Parathyroid adenoma (tissue), 2 donors: ENCODE data around the gene HSF5.
A peak's percentile ranks its signal among the peaks of the same experiment; 100 is the strongest.

Source experiments
- H2AFZ ChIP-seq: fragments of 300-600 bp; sonication (generic); one replicate; pipeline ENCODE4 v1.7.0; 2017; ENCODE audit warnings: antibody characterized with exemption, mild to moderate bottlenecking
- H3K27ac ChIP-seq: fragments of 300-600 bp; sonication (generic); one replicate; pipeline ENCODE4 v1.7.0; 2017
- H3K27me3 ChIP-seq: fragments of 300-600 bp; sonication (generic); one replicate; pipeline ENCODE4 v1.7.0; 2017; ENCODE audit warnings: low read length; ENCODE audit not compliant: control insufficient read depth, insufficient read depth
- H3K36me3 ChIP-seq: fragments of 300-600 bp; sonication (generic); one replicate; pipeline ENCODE4 v1.7.0; 2017; ENCODE audit warnings: low read length; ENCODE audit not compliant: control insufficient read depth, insufficient read depth
- H3K4me1 ChIP-seq: fragments of 300-600 bp; sonication (generic); one replicate; pipeline ENCODE4 v1.7.0; 2017; ENCODE audit warnings: control low read depth
- H3K4me2 ChIP-seq: fragments of 300-600 bp; sonication (generic); one replicate; pipeline ENCODE4 v1.7.0; 2017; ENCODE audit warnings: low read length
- H3K4me3 ChIP-seq: fragments of 300-600 bp; sonication (generic); one replicate; pipeline ENCODE4 v1.7.0; 2017; ENCODE audit warnings: low read depth, low read length
- H3K79me2 ChIP-seq: fragments of 300-600 bp; sonication (generic); one replicate; pipeline ENCODE4 v1.7.0; 2017; ENCODE audit warnings: control low read depth
- H3K9ac ChIP-seq: fragments of 300-600 bp; sonication (generic); one replicate; pipeline ENCODE4 v1.7.0; 2017; ENCODE audit warnings: mild to moderate bottlenecking
- H3K9me3 ChIP-seq: fragments of 300-600 bp; sonication (generic); one replicate; pipeline ENCODE4 v1.7.0; 2017; ENCODE audit warnings: low read length; ENCODE audit not compliant: control insufficient read depth
- CTCF ChIP-seq: fragments of 300-600 bp; sonication (generic); IDR thresholded peaks from one replicate; pipeline ENCODE4 v1.7.0; 2017; ENCODE audit warnings: antibody characterized with exemption, mild to moderate bottlenecking
- donor health status: primary hyperparathyroidism.

Gene HSF5

GRCh38 chr17:58416396-58416795 is 71.8 kb downstream of the HSF5 start:
- peak overlapping the region; percentile 70 for H3K4me3 ChIP-seq

GRCh38 chr17:58415371-58416055 is 72.7 kb downstream of the HSF5 start:
- H3K27ac ChIP-seq: peak overlapping the region; percentile 24
- H3K36me3 ChIP-seq: no peaks in the 10 kb centered on the region

More at GRCh38 chr17:58416396-58416795, 71.8 kb downstream of the HSF5 start:
- Histone ChIP-seq H3K27ac (no peak overlapping the region), H3K4me1 (peaks cover 7% of the 10 kb centered on the region), H3K4me2 (peak overlapping the region; percentile 70), H2AFZ (no peak overlapping the region), H3K9ac (no peak overlapping the region), H3K79me2 (peaks cover 2% of the 10 kb centered on the region), H3K27me3 (no peaks in the 10 kb centered on the region), H3K9me3 (no peaks in the 10 kb centered on the region), H3K36me3 (no peaks in the 10 kb centered on the region)
- no peak for TF ChIP-seq CTCF

GRCh38 chr17:58414596-58414997 is 73.6 kb downstream of the HSF5 start:
- peaks cover 2% of the 10 kb centered on the region for H3K79me2 ChIP-seq
- peak overlapping the region; percentile 70 for H3K4me2 ChIP-seq
- no peaks in the 10 kb centered on the region for H3K9me3 ChIP-seq
- no peaks in the 10 kb centered on the region for H3K36me3 ChIP-seq
- H3K9ac ChIP-seq: no peak overlapping the region
- H3K27me3 ChIP-seq: no peaks in the 10 kb centered on the region
- H3K4me1 ChIP-seq: peaks cover 7% of the 10 kb centered on the region
- TF ChIP-seq CTCF: no peak
- H3K27ac ChIP-seq: no peak overlapping the region
- H3K4me3 ChIP-seq: peak overlapping the region; percentile 70
- H2AFZ ChIP-seq: peak overlapping the region; percentile 6

More at GRCh38 chr17:58415371-58416055, 72.7 kb downstream of the HSF5 start:
- no peaks in the 10 kb centered on the region for H3K27me3 ChIP-seq
- peaks cover 2% of the 10 kb centered on the region for H3K79me2 ChIP-seq
- peak overlapping the region; percentile 70 for H3K4me2 ChIP-seq
- H3K4me3 ChIP-seq: peak overlapping the region; percentile 70
- TF ChIP-seq CTCF: no peak
- H3K9ac ChIP-seq: no peak overlapping the region
- peaks cover 7% of the 10 kb centered on the region for H3K4me1 ChIP-seq
- no peaks in the 10 kb centered on the region for H3K9me3 ChIP-seq
- peak overlapping the region; percentile 56 for H2AFZ ChIP-seq

GRCh38 chr17:58413684-58414083 is 74.5 kb downstream of the HSF5 start:
- no peak overlapping the region for H3K27ac ChIP-seq
- H3K4me2 ChIP-seq: peak overlapping the region; percentile 11
- no peak for TF ChIP-seq CTCF

More at GRCh38 chr17:58413684-58414083, 74.5 kb downstream of the HSF5 start:
- no peaks in the 10 kb centered on the region for H3K27me3 ChIP-seq
- H3K4me1 ChIP-seq: peaks cover 7% of the 10 kb centered on the region
- H3K9me3 ChIP-seq: no peaks in the 10 kb centered on the region
- peaks cover 2% of the 10 kb centered on the region for H3K79me2 ChIP-seq
- no peak overlapping the region for H3K9ac ChIP-seq
- H3K36me3 ChIP-seq: no peaks in the 10 kb centered on the region
- H3K4me3 ChIP-seq: no peak overlapping the region
- no peak overlapping the region for H2AFZ ChIP-seq
